ENCODE measurements around the gene MPZL1. TPM values are rescaled to one million over a fixed set of nuclear protein-coding genes. Genes with fewer than 3 reads are reported as not detected.

The MPZL1 gene
- total RNA-seq, 3 donors from 2014 or later, result 95.6 to 117 (median 103) TPM

DNA sequence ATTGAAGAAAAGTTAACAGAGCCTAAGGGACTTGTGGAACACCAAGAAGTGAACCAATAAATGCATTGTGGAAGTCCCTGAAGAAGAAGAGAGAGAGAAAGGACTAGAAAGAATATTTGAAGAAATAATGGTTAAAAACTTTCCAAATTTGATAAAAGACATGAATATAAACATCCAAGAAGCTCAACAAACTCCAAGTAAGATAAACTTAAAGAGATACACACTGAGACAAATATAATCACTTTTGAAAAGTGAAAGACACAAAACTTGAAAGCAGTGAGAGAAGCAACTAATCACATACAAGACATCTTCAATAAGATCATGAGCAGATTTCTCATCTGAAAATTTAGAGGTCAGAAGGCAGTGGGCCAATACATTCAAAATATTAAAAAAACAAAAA, 91.2 kb downstream of the MPZL1 start:
- TF ChIP-seq, protein P1, sequence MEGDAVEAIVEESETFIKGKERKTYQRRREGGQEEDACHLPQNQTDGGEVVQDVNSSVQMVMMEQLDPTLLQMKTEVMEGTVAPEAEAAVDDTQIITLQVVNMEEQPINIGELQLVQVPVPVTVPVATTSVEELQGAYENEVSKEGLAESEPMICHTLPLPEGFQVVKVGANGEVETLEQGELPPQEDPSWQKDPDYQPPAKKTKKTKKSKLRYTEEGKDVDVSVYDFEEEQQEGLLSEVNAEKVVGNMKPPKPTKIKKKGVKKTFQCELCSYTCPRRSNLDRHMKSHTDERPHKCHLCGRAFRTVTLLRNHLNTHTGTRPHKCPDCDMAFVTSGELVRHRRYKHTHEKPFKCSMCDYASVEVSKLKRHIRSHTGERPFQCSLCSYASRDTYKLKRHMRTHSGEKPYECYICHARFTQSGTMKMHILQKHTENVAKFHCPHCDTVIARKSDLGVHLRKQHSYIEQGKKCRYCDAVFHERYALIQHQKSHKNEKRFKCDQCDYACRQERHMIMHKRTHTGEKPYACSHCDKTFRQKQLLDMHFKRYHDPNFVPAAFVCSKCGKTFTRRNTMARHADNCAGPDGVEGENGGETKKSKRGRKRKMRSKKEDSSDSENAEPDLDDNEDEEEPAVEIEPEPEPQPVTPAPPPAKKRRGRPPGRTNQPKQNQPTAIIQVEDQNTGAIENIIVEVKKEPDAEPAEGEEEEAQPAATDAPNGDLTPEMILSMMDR (IDR thresholded peaks at IDR 0.05), result no peak
- Histone ChIP-seq H3K4me3 (no peak overlapping the region), H3K9me3 (peaks cover 10% of the 10 kb centered on the region), H3K4me1 (ENCODE audit: low read depth) (peaks cover 5% of the 10 kb centered on the region), H3K36me3 (ENCODE audit: low read depth) (no peaks in the 10 kb centered on the region)
- no peak for ATAC-seq
- no peak for DNase-seq
- intact Hi-C loops (cut with DNase I, micrococcal nuclease), result no loop called here

DNA sequence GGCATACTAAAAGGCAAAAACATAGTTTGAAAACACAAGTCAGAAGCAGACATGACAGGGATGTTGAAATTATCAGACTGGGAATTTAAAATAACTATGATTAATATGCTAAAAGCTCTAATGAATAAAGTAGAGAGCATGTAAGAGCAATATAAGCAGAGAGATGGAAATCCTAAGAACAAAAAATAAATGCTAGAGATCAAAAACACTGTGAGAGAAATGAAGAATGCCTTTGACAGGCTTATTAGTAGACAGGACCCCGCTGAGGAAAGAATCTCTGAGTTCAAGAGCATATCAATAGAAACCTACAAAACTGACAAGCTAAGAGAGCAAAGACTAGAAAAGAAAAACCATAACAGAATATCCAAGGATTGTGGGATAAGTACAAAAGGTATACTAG, 93.9 kb downstream of the MPZL1 start:
- DNase-seq (no peak), ATAC-seq (no peak)
- TF ChIP-seq, protein P1 (IDR thresholded peaks at IDR 0.05), result no peak
- Histone ChIP-seq H3K4me3 (no peak overlapping the region), H3K36me3 (ENCODE audit: low read depth) (no peaks in the 10 kb centered on the region), H3K4me1 (ENCODE audit: low read depth) (peaks cover 11% of the 10 kb centered on the region), H3K9me3 (peaks cover 10% of the 10 kb centered on the region)
- intact Hi-C loops (cut with DNase I, micrococcal nuclease), result no loop called here

DNA sequence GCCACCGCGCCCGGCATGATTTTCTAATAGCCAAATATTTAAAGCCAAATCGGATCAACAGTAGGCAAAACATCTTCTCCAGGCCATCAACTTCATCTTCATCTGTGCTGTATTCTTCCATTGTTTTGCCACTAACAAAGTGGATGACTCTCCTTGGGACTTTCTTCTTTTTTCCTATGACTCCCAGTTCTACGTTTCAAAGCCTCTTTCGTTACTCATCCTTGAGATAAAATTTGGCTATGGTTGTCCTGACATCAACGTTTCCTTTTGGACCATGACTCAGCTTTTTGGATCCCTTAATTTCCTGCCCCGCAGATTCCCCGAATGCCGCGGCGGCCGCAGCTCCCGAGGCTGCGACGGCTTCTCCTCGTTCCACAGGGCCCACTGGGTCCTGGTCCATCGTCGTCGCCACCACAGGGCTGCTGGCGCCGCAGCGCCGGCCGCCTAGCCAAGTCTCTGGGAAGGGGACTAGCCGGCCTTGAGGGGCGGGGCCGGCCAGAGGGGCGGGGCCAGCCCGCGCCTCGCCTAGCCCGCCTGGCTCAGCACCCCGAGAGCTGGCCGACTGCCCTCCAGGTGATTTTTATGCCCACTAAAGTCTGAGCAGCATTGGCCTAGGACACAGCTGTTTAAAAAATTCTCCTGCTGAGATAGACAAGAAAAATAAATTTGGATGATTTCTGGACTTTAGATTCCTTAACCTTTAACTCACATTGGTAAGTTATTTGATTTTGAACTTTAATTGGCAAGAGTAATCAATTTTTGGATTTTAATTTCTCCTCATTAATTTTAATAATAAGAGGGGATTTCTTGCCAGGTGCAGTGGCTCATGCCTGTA, 98.3 kb downstream of the MPZL1 start:
- TF ChIP-seq, protein P1 (IDR thresholded peaks at IDR 0.05), result no peak
- DNase-seq (peak; percentile 67 to 83 (median 80)), ATAC-seq (peak; percentile 85)
- peaks cover 10% of the 10 kb centered on the region for H3K9me3 ChIP-seq
- H3K36me3 ChIP-seq (ENCODE audit: low read depth), result no peaks in the 10 kb centered on the region
- intact Hi-C loops (cut with DNase I, micrococcal nuclease), result no loop called here
- H3K4me3 ChIP-seq, result no peak overlapping the region
- peaks cover 11% of the 10 kb centered on the region for H3K4me1 ChIP-seq (ENCODE audit: low read depth)

DNA sequence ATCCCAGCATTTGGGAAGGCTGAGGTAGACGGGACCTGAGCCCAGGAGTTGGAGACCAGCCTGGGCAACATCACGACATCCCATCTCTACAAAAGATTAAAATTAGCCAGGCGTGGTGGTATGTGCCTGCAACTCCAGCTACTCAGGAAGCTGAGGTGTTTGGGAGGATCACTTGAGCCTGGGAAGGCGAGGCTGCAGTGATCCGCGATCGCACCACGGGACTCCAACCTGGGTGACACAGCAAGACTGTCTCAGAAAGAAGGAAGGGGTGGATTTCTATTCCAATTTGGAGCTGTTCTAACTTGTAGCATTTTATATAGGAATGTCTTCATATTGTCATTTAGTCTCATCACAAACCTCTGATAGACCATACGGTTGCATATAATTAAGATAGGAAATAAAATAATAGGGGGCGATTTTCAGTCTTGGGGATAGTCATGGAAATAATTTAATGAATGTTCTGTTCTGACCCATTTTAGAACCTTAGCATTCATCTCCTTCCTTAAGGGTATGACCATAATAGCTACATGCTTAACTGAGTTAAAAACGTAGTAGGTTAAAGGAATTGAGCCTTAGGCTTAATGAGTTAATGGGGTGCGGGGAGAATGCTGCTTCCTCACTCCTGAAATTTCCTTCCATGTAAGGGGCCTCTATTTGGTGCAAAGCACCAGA, 99.0 kb downstream of the MPZL1 start:
- H3K4me3 ChIP-seq, result no peak overlapping the region
- TF ChIP-seq, protein P1 (IDR thresholded peaks at IDR 0.05), result no peak
- H3K4me1 ChIP-seq (ENCODE audit: low read depth), result peaks cover 11% of the 10 kb centered on the region
- DNase-seq, result no peak
- H3K9me3 ChIP-seq, result peaks cover 3% of the 10 kb centered on the region
- H3K36me3 ChIP-seq (ENCODE audit: low read depth), result no peaks in the 10 kb centered on the region
- ATAC-seq, result no peak
- intact Hi-C loops (cut with DNase I, micrococcal nuclease), result no loop called here

DNA sequence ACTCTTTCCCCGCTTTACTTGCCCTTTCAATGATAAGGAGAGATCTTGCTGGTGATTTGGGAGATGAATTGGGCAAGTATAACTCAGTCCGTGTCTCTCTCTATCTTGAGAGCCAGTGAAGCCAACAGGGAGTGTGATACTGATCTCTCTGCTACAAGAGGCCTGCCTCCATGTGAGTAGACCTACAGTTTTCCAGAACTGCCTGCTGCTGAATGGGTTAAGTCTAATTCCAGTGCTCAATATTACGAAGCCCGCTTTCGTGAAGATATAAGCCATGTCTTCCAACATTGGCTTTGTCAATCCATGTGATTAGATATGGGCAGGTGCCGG, 99.5 kb downstream of the MPZL1 start:
- no peak for DNase-seq
- ATAC-seq, result no peak
- H3K4me3 ChIP-seq, result no peak overlapping the region
- no peaks in the 10 kb centered on the region for H3K9me3 ChIP-seq
- peaks cover 11% of the 10 kb centered on the region for H3K4me1 ChIP-seq (ENCODE audit: low read depth)
- intact Hi-C loops (cut with DNase I, micrococcal nuclease), result no loop called here
- TF ChIP-seq, protein P1 (IDR thresholded peaks at IDR 0.05), result no peak
- H3K36me3 ChIP-seq (ENCODE audit: low read depth), result no peaks in the 10 kb centered on the region

Measured in mucosa of descending colon (tissue), 3 donors.